Stomach (tissue), 4 donors: Measurements from ENCODE around the gene HIF1A.

Experiments
- CTCF ChIP-seq, 7 experiments: fragments of 450-650 bp in 4 of 7; fragments of 200-600 bp in 3 of 7; sonication (generic) in 3 of 7; IDR thresholded peaks; one replicate each; pipeline ENCODE4 v1.5.1; 2016 to 2019; ENCODE audit warnings: antibody characterized with exemption in 7 of 7, control low read depth in 2 of 7, mild to moderate bottlenecking in 1 of 7
- POLR2A ChIP-seq, 4 donors: fragments of 450-650 bp; IDR thresholded peaks; one replicate each; pipeline ENCODE4 v1.6.1; 2016; ENCODE audit warnings: antibody characterized with exemption in 4 of 4, control low read depth in 2 of 4, mild to moderate bottlenecking in 1 of 4, moderate library complexity in 1 of 4
- POLR2AphosphoS5 ChIP-seq, 3 donors: sonication (generic); formaldehyde crosslinking; IDR thresholded peaks; one replicate each; pipeline ENCODE4 v1.6.1; 2016; ENCODE audit warnings: antibody characterized with exemption in 3 of 3

- TF ChIP-seq CTCF (IDR thresholded peaks at IDR 0.05) = no peak
- no peak for TF ChIP-seq POLR2A (IDR thresholded peaks at IDR 0.05)
- peak in 1 of 3 donors; percentile 61 for TF ChIP-seq POLR2AphosphoS5 (IDR thresholded peaks at IDR 0.05)
Observed at GRCh38 chr14:61668282-61668681, 27.0 kb upstream of the HIF1A start.
